HG03066 (cell line): ENCODE results near the gene KRT2.

Source experiments
- ATAC-seq: cut with Tn5 transposase; IDR thresholded peaks from one replicate; pipeline ENCODE4 v1.9.1; 2021; ENCODE audit warnings: low read depth; ENCODE audit not compliant: unreplicated experiment

KRT2 gene

GRCh38 chr12:52651726-52652261 lies at the start of gene KRT2:
TSS of gene KRT2 (minus strand) at chr12:52652211. CDS start at chr12:52652142, 69 bp downstream.
- no peak for ATAC-seq

GRCh38 chr12:52701281-52701680 lies 49.3 kb upstream of the KRT2 start:
- ATAC-seq: no peak

- ATAC-seq: no peak
Measured at GRCh38 chr12:52699960-52700359, 47.9 kb upstream of the KRT2 start.

- ATAC-seq: no peak
Measured at GRCh38 chr12:52699373-52699772, 47.4 kb upstream of the KRT2 start.

- no peak for ATAC-seq
Measured at GRCh38 chr12:52698651-52699340, 46.8 kb upstream of the KRT2 start.

- no peak for ATAC-seq
Measured at GRCh38 chr12:52697058-52697582, 45.1 kb upstream of the KRT2 start.

GRCh38 chr12:52696588-52696987 lies 44.6 kb upstream of the KRT2 start:
- ATAC-seq: no peak

GRCh38 chr12:52695039-52695438 lies 43.0 kb upstream of the KRT2 start:
- ATAC-seq: no peak

- no peak for ATAC-seq
Measured at GRCh38 chr12:52694151-52694550, 42.1 kb upstream of the KRT2 start.

GRCh38 chr12:52693261-52693660 lies 41.2 kb upstream of the KRT2 start:
- no peak for ATAC-seq

- no peak for ATAC-seq
Measured at GRCh38 chr12:52692254-52692653, 40.2 kb upstream of the KRT2 start.

GRCh38 chr12:52691841-52692150 lies 39.8 kb upstream of the KRT2 start:
- ATAC-seq: no peak

GRCh38 chr12:52691076-52691840 lies 39.2 kb upstream of the KRT2 start:
- ATAC-seq: no peak

- ATAC-seq: no peak
Measured at GRCh38 chr12:52690351-52691075, 38.5 kb upstream of the KRT2 start.

- no peak for ATAC-seq
Measured at GRCh38 chr12:52689936-52690335, 37.9 kb upstream of the KRT2 start.

GRCh38 chr12:52689239-52689638 lies 37.2 kb upstream of the KRT2 start:
- no peak for ATAC-seq

GRCh38 chr12:52688481-52688880 lies 36.5 kb upstream of the KRT2 start:
- ATAC-seq: no peak

GRCh38 chr12:52687497-52688385 lies 35.7 kb upstream of the KRT2 start:
- ATAC-seq: no peak

- no peak for ATAC-seq
Measured at GRCh38 chr12:52686756-52687487, 34.9 kb upstream of the KRT2 start.
